Endothelial cell of umbilical vein (primary cell): ENCODE data around the gene ADORA2A. TPM values are rescaled to one million over a fixed set of nuclear protein-coding genes. Genes with fewer than 3 reads are reported as not detected.

ENCODE experiments used
- BruUV-seq: library from RNA; stranded (reverse); fragments of 400-500 nt; replicated peaks from 2 replicates; lab custom pipeline; 2021; lab: Mats Ljungman, UMichigan
- CTCF ChIA-PET: fragments of 300-600, 350-600 bp; sonication (Branson Sonifier 250); formaldehyde crosslinking; loops from one replicate; lab custom pipeline; 2021; ENCODE audit warnings: antibody characterized with exemption, inconsistent platforms; lab: Charles Lee
- POLR2A ChIA-PET: fragments of 300-600, 350-600 bp; sonication (Branson Sonifier 250); formaldehyde crosslinking; loops from one replicate; lab custom pipeline; 2021; ENCODE audit warnings: antibody characterized with exemption, inconsistent platforms; lab: Charles Lee
- DNase-seq: peaks from one replicate; pipeline ENCODE4 v3.0.0-alpha.2; 2011; ENCODE audit warnings: low read depth, low spot score
- FAIRE-seq: peaks from 2 replicates; lab custom pipeline; 2011; peaks lifted over from hg19 to GRCh38; lab: Jason Lieb, UNC
- H2AFZ ChIP-seq: 2 replicates; pipeline ENCODE4 v1.6.0; 2012; ENCODE audit warnings: low read depth, low read length, control low read depth, inconsistent platforms
- H3K27ac ChIP-seq: 2 replicates; pipeline ENCODE4 v1.5.1; 2011; ENCODE audit warnings: low read depth, mild to moderate bottlenecking, control low read depth, low read length, moderate library complexity; ENCODE audit not compliant: insufficient read depth
- H3K27me3 ChIP-seq, 2 experiments: 2 replicates each; pipeline versions ENCODE4 v1.6.0 to v1.6.1; 2011; ENCODE audit warnings: low read length in 2 of 2, mixed read lengths in 1 of 2; ENCODE audit not compliant: control insufficient read depth in 2 of 2, insufficient read depth in 2 of 2
- H3K36me3 ChIP-seq, 2 experiments: 2 replicates in 1 of 2; 3 replicates in 1 of 2; pipeline ENCODE4 v1.5.1; 2011; ENCODE audit warnings: low read length in 2 of 2, mild to moderate bottlenecking in 1 of 2, moderate library complexity in 1 of 2; ENCODE audit not compliant: control insufficient read depth in 2 of 2, insufficient read depth in 2 of 2; ENCODE audit errors: extremely low read depth in 1 of 2
- H3K4me1 ChIP-seq: 3 replicates; pipeline ENCODE4 v1.5.1; 2011; ENCODE audit warnings: mild to moderate bottlenecking, low read length; ENCODE audit not compliant: control insufficient read depth, insufficient read depth; ENCODE audit errors: extremely low read depth
- H3K4me2 ChIP-seq: 2 replicates; pipeline ENCODE4 v1.6.1; 2011; ENCODE audit warnings: low read length, control low read depth, mixed read lengths; ENCODE audit not compliant: insufficient read depth
- H3K4me3 ChIP-seq, 3 experiments: fragments of 200-600 bp in 1 of 3; sonication (generic), shearing (Covaris generic) in 1 of 3; replicated peaks in 1 of 3; 2 replicates each; pipeline ENCODE4 v1.5.1; 2011 to 2016; ENCODE audit warnings: control low read depth in 3 of 3, low read length in 3 of 3, mild to moderate bottlenecking in 2 of 3, inconsistent platforms in 1 of 3, low read depth in 1 of 3, moderate library complexity in 1 of 3; ENCODE audit not compliant: insufficient read depth in 1 of 3
- H3K79me2 ChIP-seq: 2 replicates; pipeline ENCODE4 v1.6.0; 2012; ENCODE audit warnings: low read length, inconsistent platforms; ENCODE audit not compliant: control insufficient read depth, insufficient read depth
- H3K9ac ChIP-seq: replicated peaks from 2 replicates; pipeline ENCODE3; 2011; ENCODE audit warnings: low read length, control low read depth; ENCODE audit not compliant: insufficient read depth; ENCODE audit errors: extremely low read depth
- H3K9me1 ChIP-seq: replicated peaks from 3 replicates; pipeline ENCODE4 v1.6.0; 2011; ENCODE audit warnings: mild to moderate bottlenecking, low read length; ENCODE audit not compliant: control insufficient read depth, insufficient read depth; ENCODE audit errors: extremely low read depth
- H3K9me3 ChIP-seq: replicated peaks from 2 replicates; pipeline ENCODE4 v1.5.1; 2012; ENCODE audit warnings: low read length, inconsistent platforms; ENCODE audit not compliant: control insufficient read depth, insufficient read depth
- H4K20me1 ChIP-seq: replicated peaks from 2 replicates; pipeline ENCODE3; 2011; ENCODE audit warnings: mild to moderate bottlenecking, low read length; ENCODE audit not compliant: control insufficient read depth, insufficient read depth; ENCODE audit errors: extremely low read depth
- EZH2 ChIP-seq: IDR thresholded peaks from 2 replicates; pipeline ENCODE4 v1.6.1; 2012; ENCODE audit warnings: borderline replicate concordance, low read depth, mild to moderate bottlenecking, moderate library complexity, low read length, inconsistent platforms; ENCODE audit not compliant: severe bottlenecking
- FOS ChIP-seq: IDR thresholded peaks from 2 replicates; pipeline ENCODE4 v1.6.1; 2011; ENCODE audit warnings: mild to moderate bottlenecking, low read length, moderate library complexity, borderline replicate concordance; ENCODE audit not compliant: insufficient read depth
- GATA2 ChIP-seq: IDR thresholded peaks from 2 replicates; pipeline ENCODE4 v1.7.0; 2011; ENCODE audit warnings: low read depth, mild to moderate bottlenecking, moderate library complexity, mixed read lengths, low read length; ENCODE audit not compliant: insufficient read length, insufficient read depth
- JUN ChIP-seq: IDR thresholded peaks from 2 replicates; pipeline ENCODE4 v1.6.1; 2011; ENCODE audit warnings: borderline replicate concordance, low read depth; ENCODE audit not compliant: insufficient read length, insufficient read depth
- MYC ChIP-seq: IDR thresholded peaks from one replicate; pipeline ENCODE4 v1.6.1; 2011; ENCODE audit warnings: mild to moderate bottlenecking, low read depth, low read length
- POLR2A ChIP-seq: IDR thresholded peaks from 2 replicates; pipeline ENCODE4 v1.6.1; 2012; ENCODE audit warnings: low read depth, mild to moderate bottlenecking, control low read depth, low read length
- POLR2AphosphoS5 ChIP-seq: IDR thresholded peaks from 2 replicates; pipeline ENCODE4 v1.6.1; 2012; ENCODE audit warnings: low read depth, mild to moderate bottlenecking, control low read depth, low read length, moderate library complexity; ENCODE audit not compliant: insufficient read depth
- dilution Hi-C: fragments of 300-500 bp; cut with MboI; formaldehyde crosslinking; loops from one replicate; pipeline ENCODE4 v1.15.0; 2019; ENCODE audit warnings: low sequenced_read_pairs; ENCODE audit not compliant: extremely low pct_ligation_motif_present
- intact Hi-C: fragments of 100-400 bp; cut with micrococcal nuclease; formaldehyde crosslinking; loops from one replicate; pipeline ENCODE4 v1.10.0; 2022
- polyA plus RNA-seq, 4 experiments: library from polyadenylated mRNA; depleted of rRNA in 3 of 4; stranded (reverse) in 3 of 4; unstranded in 1 of 4; fragments of >200 nt; gene quantifications; 2 replicates each; pipeline versions ENCODE4 v1.2.1 to v1.2.3, GENCODE V29; 2011 to 2012; ENCODE audit warnings: missing spikeins in 1 of 4
- total RNA-seq: library from RNA; stranded (reverse); gene quantifications from 2 replicates; pipeline ENCODE4 v1.2.3, GENCODE V29; 2021
- TF ChIP-seq, protein P1 (sequence below): IDR thresholded peaks from 2 replicates; pipeline ENCODE4 v1.6.1; 2011; ENCODE audit not compliant: insufficient read depth, insufficient read length
- TF ChIP-seq, protein P2 (sequence below), 2 donors: IDR thresholded peaks; 1 replicate in 1 of 2; 2 replicates in 1 of 2; pipeline ENCODE4 v1.5.1; 2011; ENCODE audit warnings: low read length in 2 of 2, mild to moderate bottlenecking in 2 of 2, moderate library complexity in 2 of 2, control low read depth in 1 of 2, inconsistent platforms in 1 of 2, low read depth in 1 of 2; ENCODE audit not compliant: insufficient read depth in 1 of 2; ENCODE audit errors: extremely low read depth in 1 of 2

The ADORA2A gene
- total and polyA plus RNA-seq, 2 donors (not counting 3 experiments of a cell fraction or from before 2014, with no cell fraction given), result 20.0 to 33.1 TPM

DNA sequence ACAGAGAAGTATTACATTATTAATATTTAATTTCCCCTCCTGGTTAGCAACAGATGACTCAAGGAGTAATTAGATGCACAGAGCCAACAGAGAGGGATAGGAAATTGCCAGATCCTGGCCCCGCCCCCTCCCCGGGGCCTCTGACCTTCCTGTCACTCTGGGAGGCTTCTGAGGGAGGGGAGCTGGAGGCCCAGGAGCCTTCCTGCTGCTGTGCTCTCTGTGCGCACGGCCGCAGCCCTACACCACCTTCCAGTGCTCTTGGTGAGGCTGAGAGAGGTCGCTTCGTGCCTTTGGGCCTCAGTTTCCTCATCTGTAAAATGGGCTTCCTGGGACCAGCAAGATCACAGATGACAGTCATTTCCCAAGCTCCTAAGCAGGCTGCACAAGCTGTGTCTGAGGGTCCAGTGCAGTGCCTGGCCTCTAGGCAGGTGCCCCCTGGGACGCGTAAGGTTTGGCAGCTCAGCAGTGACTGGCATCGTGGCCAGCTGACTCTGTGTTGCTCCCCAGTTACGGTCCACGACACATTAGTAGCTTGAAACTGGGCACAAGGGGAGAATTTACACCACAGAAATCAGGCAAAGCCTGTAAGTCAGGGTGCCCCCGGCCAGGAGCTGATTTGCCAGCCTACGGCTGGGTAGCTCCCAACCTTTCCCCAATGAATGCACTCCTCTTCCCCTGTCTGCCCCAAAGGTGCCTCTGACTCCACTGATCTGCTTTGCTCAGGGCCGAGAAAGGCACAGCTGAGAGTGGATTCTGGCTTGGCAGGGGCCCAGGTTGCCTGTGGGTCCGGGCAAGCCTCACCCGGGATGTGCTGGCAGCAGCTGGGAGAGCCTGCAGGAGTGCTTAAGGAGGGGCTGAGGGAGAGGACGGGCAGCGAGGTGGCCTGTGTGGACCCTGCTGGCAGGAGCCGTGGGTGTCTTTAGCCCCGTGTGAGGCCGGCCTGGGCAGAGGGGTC is 2.3 kb downstream of the ADORA2A start:
- Histone ChIP-seq H3K9ac (no peak overlapping the region), H2AFZ (no peak overlapping the region), H3K36me3 (peaks cover 0 to 2% of the 10 kb centered on the region in 2 experiments), H3K4me3 (no peak overlapping the region), H3K79me2 (no peaks in the 10 kb centered on the region), H3K9me3 (no peaks in the 10 kb centered on the region), H3K27me3 (no peaks in the 10 kb centered on the region), H3K4me1 (peaks cover 16% of the 10 kb centered on the region), H3K27ac (no peak overlapping the region), H3K9me1 (no peaks in the 10 kb centered on the region), H3K4me2 (peak overlapping the region; percentile 21), H4K20me1 (no peaks in the 10 kb centered on the region)
- BruUV-seq, result no TSS peak
- DNase-seq (peak; percentile 24), FAIRE-seq (peak; percentile 75)
- CTCF ChIA-PET, result interaction anchor here (1.0 to 2.5 kb wide), 3 partner anchors 17 to 97 kb away, joined by 3 to 14 read pairs (median 3); no protein-coding TSS in a partner anchor
- dilution Hi-C loops, result no loop called here
- POLR2A ChIA-PET, result no interaction called here
- TF ChIP-seq EZH2, result no peak
- TF ChIP-seq, protein P1, sequence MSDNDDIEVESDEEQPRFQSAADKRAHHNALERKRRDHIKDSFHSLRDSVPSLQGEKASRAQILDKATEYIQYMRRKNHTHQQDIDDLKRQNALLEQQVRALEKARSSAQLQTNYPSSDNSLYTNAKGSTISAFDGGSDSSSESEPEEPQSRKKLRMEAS, result no peak
- TF ChIP-seq GATA2, result no peak
- TF ChIP-seq POLR2A, result no peak
- TF ChIP-seq FOS, result no peak
- no peak for TF ChIP-seq POLR2AphosphoS5
- TF ChIP-seq, protein P2, sequence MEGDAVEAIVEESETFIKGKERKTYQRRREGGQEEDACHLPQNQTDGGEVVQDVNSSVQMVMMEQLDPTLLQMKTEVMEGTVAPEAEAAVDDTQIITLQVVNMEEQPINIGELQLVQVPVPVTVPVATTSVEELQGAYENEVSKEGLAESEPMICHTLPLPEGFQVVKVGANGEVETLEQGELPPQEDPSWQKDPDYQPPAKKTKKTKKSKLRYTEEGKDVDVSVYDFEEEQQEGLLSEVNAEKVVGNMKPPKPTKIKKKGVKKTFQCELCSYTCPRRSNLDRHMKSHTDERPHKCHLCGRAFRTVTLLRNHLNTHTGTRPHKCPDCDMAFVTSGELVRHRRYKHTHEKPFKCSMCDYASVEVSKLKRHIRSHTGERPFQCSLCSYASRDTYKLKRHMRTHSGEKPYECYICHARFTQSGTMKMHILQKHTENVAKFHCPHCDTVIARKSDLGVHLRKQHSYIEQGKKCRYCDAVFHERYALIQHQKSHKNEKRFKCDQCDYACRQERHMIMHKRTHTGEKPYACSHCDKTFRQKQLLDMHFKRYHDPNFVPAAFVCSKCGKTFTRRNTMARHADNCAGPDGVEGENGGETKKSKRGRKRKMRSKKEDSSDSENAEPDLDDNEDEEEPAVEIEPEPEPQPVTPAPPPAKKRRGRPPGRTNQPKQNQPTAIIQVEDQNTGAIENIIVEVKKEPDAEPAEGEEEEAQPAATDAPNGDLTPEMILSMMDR (IDR thresholded peaks at IDR 0.05; ENCODE audit: extremely low read depth in 1 of 2, insufficient read depth in 1 of 2, low read depth in 1 of 2, low read length in 2 of 2), result no peak
- no peak for TF ChIP-seq JUN
- TF ChIP-seq MYC, result no peak
- intact Hi-C loops, result loop anchor here (5.0 kb wide), 1 partner anchor 38 kb away; no protein-coding TSS in a partner anchor
